Fibroblast of skin of right biceps (primary cell): Measurements from ENCODE around the gene CHST10.

ENCODE experiments used
- DNase-seq: peaks from one replicate; pipeline ENCODE4 v3.0.0-alpha.2; 2013

CHST10 gene

GRCh38 chr2:100413571-100413970, 3.9 kb downstream of the CHST10 start:
- no peak for DNase-seq

GRCh38 chr2:100412881-100413321, 4.6 kb downstream of the CHST10 start:
- DNase-seq, result no peak

GRCh38 chr2:100412466-100412865, 5.0 kb downstream of the CHST10 start:
- DNase-seq, result no peak

DNA sequence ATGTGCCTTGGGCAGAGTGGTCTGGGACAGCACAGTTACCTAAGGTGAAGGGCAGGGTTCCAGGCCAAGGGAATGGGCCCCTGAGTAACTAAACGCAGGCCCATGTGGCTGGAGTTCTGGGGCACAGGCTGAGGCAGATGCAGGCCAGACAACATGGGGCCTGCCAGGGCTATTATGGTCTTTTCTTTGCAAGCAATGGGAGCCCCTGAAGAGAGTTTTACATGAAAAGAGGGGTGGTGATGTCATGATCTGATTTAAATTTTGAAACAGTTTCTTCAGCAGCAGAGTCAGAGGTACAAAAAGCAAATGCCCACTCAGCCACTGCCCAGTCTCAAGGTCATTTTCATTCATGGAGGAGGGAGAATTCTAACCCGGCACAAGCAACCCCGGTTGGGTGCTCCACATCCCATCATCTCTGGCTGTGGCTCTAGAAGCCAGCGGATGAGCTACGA, 5.6 kb downstream of the CHST10 start:
- DNase-seq, result no peak

GRCh38 chr2:100409975-100410647, 7.4 kb downstream of the CHST10 start:
- DNase-seq, result no peak

- no peak for DNase-seq
Observed at GRCh38 chr2:100409461-100409860, 8.0 kb downstream of the CHST10 start.

DNA sequence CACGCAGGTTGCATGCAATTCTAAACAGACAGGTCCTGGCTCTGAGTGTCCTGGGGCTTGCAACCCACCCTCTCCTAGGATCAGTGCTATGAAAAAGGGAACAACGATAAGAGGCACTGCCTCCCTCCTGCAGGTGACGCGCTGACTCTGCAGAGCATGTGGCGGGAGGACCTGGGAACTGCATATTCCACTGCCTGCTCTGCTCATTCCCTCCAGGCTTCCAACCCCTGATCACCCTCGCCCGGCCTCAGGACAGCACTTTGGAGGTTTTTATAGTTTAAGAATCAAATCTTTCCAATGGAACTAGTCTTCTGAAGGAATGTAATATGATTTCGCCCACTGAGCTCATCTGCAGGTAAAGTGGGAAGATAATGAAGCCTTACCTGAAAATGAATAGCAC, 8.5 kb downstream of the CHST10 start:
- DNase-seq, result no peak

GRCh38 chr2:100408104-100408503, 9.4 kb downstream of the CHST10 start:
- no peak for DNase-seq

DNA sequence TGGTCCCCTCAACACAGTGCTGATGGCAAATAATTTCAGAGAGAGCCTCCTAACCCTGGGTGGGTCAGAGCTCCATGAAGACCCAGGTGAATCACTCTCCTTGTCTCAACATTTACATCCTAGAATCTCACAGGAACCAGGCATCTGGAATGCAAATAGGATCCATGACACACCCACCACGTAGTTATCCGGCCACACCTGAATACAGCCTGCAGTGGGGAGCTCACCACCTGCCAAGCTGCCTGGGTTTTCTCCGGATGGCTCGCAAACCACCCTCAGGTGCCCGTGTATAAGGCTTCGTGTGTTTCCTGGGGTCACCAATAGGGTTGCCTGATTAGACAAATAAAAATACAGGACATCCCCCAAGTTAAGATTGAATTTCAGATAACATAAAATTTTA, 9.9 kb downstream of the CHST10 start:
- DNase-seq, result no peak

DNA sequence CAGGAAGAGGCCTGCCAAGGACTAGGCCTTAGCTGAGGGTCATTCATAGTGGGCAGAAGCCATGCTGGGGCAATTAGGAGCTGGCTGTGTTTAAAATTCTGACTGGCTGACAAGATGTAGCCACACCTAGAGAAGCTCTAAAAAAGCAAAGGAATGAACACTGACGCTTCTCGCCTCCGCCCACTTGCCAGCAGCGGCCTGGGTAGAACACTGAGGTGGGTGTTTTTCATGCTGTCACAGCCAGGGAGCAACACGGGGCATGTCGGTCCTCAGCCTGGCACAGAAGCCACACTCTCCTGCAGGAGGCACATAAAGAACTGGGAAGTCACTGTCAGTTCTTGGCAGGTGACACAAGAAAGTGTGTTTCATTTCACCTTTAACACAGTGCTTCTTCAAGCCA, 10.4 kb downstream of the CHST10 start:
- no peak for DNase-seq

DNA sequence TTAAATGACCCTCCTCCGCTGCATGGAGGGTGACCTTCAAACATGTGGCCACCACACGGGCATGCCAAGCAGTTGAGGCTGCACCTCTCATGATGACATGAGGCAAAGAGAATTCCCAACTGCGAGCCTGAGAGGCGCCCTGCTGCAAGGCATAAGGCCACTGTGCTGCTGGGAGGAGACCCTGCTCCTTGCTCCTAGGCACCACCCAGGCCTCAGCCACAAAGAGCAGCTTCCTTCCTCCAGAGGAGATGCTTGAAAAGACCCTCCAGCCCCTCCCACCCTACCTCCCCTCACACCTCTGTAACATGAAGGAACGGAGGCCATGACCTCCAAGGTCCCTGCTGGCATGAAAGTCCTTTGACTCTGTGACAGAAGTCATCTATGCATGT, 11.4 kb downstream of the CHST10 start:
- no peak for DNase-seq

DNA sequence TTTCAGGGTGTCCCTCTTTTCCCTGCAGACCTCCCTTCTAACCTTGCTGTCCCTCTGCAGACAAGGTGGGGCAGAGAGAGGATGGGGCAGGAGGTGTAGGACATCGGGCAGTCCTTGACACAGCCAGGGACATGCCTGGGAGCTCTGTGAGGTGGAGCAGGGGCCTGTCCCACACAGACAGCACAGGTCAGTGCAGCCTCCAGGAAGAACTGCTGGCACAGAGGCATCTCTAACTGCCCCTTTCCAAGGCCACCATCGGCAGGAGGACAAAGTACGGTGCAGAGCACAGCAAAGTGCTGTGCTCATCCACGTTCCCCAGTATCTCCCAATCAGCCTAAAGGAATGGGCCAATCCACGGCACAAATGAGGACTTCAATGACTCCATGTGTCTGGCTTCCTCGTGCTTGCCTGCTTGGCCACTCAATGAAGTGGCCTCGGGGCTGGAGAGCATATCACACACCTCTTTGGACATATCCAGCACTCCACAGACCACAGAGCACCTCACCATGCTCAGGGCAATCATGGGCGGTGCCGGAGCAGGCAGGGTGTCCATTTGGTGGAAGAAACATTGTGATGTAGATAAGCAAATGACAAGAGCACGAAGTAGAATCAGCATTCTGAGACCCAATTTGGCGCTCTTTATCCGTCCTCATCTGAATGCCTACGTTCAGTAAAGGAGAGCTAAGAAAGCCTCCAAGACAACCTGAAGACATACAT, 11.9 kb downstream of the CHST10 start:
- DNase-seq, result no peak

GRCh38 chr2:100404411-100404810, 13.1 kb downstream of the CHST10 start:
- no peak for DNase-seq

DNA sequence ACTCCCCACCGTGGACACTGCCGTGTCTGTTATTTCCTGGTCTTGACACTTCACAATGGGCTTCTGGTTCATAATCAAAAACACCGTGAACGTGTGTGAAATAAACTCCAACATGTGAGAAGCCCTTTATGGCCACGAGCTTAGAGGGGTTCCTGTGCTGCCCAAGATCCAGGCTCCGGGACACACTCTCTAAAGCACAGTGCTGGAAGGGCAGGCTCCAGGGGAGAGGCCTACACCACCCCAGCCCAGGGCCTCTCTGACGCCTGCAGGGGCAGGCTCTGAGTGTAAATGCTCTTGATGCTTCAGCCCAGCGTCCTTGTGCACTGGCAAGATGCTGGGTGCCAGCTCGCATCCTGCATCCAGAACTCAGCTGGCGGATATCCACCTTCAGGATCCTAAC, 13.7 kb downstream of the CHST10 start:
- DNase-seq, result no peak

- DNase-seq, result no peak
Observed at GRCh38 chr2:100401268-100401667, 16.2 kb downstream of the CHST10 start.

GRCh38 chr2:100399714-100400113, 17.8 kb downstream of the CHST10 start:
- DNase-seq, result no peak

- DNase-seq, result no peak
Observed at GRCh38 chr2:100397976-100398375, 19.5 kb downstream of the CHST10 start.

DNA sequence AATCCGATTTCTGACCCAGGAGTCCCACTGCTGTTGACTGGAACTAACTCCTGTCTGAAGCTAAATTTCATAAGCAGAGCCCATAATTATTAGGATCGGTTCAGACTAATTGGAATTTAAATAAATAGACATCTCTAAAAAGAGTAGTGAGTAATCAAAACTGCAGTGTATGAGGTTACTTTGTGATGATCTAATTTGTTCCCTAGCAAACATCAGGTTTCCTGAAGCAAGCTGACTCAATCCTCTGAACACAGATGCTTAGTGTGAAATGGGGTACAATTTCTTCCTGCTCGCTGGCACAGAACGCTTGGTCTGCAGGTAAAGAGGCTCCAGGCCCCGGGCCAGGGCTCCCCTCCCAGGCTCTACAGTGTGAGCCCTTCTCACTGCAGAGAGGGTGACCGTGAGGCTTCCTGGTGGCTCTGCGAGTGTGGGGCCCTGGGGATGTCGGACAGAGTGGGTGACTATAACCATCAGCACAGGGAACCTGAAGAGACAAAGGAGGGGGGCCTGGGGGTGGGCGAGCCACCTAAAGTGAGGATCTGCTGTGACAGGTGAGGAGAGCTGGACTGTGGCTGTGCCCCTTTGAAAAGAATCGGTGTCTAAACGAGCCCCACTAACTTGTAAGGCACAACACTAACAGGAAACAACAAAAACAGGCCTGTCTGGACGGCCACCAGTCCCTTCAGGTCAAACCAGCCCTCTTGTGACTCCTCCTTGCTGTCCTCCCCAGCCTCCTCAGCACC, 20.2 kb downstream of the CHST10 start:
- DNase-seq, result no peak

DNA sequence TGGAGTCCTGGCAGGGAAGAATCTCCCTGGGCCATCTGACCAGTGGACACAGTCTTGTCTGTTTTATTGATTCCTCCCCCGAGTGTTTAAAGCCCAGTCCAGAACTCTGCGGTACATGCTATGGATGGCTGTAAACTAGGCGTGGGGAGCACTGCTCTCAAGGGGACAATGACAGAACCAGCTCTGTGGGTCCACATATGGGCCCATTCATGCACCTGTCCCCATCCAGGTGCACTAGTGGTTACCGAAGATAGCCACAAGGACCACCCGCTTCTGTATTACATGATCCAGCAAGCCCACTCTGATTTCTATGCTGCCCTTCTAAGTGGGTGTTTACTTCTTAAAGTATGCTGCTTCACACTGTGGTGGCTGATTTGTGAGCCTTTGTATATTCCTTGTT, 21.0 kb downstream of the CHST10 start:
- DNase-seq, result no peak

DNA sequence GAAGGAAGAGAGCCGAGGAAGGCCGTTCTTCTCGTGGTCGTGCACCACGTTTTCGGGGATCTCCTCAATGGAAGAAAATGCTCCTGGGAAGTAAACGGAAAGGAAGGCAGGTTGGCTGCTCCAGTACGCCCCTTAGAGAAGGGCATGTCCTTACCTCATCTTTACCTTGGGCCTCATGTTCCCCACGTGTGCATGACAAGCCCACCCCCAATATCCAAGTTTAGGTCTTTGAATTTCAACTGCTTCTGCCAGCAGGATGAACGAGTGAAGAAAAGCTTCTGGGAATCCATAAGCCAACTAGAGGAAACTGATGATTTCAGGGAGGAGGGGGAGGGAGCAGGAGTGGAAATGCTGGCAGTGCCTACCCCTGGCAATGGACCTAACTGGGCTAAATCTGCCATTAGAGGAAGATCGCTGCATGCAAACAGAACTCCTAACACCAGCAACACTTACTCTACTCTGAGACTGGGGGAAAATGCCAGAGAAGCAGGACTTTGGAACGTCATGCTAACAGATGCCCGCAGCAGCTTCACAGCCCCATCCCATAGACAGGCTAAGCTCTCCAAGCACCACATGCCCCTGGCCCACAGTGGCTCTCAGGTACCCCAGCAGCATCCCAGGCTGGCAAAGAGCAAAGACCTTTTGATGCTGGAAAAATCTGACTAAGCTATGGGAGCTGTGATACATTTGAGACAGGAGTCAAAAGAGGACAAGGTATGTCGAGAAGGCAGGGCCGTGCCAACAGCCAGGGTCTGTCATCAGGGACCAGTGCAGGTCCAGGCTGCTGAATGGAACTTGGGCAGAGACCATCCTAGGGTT, 21.7 kb downstream of the CHST10 start:
- no peak for DNase-seq

- DNase-seq, result no peak
Observed at GRCh38 chr2:100394111-100394641, 23.3 kb downstream of the CHST10 start.

DNA sequence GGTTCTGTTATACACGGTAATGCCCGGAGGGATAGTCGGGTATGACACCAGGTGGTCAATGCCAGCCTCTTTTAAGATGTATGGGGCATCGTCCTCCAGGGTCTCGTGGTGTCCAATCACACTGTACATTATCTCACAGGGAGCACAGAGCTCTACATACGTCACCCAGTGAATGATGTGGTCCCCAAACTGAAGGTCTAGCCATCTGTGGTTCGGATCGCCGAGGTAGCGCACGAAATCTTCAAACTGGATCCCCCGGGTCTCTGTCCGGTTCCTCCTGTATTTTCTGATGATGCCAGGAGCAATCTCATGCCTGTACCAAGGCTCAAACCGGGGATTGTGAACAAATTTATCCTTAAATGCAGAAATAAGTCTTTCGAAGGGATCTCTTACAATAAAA, 24.1 kb downstream of the CHST10 start:
- no peak for DNase-seq

- DNase-seq, result no peak
Observed at GRCh38 chr2:100392715-100393114, 24.8 kb downstream of the CHST10 start.
